GM18517 (cell line): ENCODE results near the gene UNC5A.

Experiments used
- ATAC-seq: cut with Tn5 transposase; IDR thresholded peaks from one replicate; pipeline ENCODE4 v1.9.1; 2021; ENCODE audit warnings: mild to moderate bottlenecking, moderate library complexity; ENCODE audit not compliant: unreplicated experiment

Gene UNC5A

GRCh38 chr5:176877793-176878331 lies 67.5 kb downstream of the UNC5A start:
- no peak for ATAC-seq

- no peak for ATAC-seq
Measured at GRCh38 chr5:176878463-176878862, 68.1 kb downstream of the UNC5A start.

- no peak for ATAC-seq
Measured at GRCh38 chr5:176878906-176879662, 68.7 kb downstream of the UNC5A start.

GRCh38 chr5:176879663-176880361 lies 69.5 kb downstream of the UNC5A start:
- ATAC-seq, result no peak

GRCh38 chr5:176880366-176881020 lies 70.1 kb downstream of the UNC5A start:
- ATAC-seq, result no peak

GRCh38 chr5:176881021-176881749 lies 70.8 kb downstream of the UNC5A start:
- no peak for ATAC-seq

GRCh38 chr5:176881816-176882566 lies 71.6 kb downstream of the UNC5A start:
- no peak for ATAC-seq

GRCh38 chr5:176882567-176882903 lies 72.2 kb downstream of the UNC5A start:
- no peak for ATAC-seq

GRCh38 chr5:176883700-176884570 lies 73.6 kb downstream of the UNC5A start:
- no peak for ATAC-seq

- no peak for ATAC-seq
Measured at GRCh38 chr5:176884571-176884890, 74.2 kb downstream of the UNC5A start.

GRCh38 chr5:176886336-176887251 lies 76.2 kb downstream of the UNC5A start:
- ATAC-seq, result no peak

- no peak for ATAC-seq
Measured at GRCh38 chr5:176887252-176887849, 77.0 kb downstream of the UNC5A start.

GRCh38 chr5:176888016-176888864 lies 77.9 kb downstream of the UNC5A start:
- no peak for ATAC-seq

- ATAC-seq, result no peak
Measured at GRCh38 chr5:176888865-176889165, 78.5 kb downstream of the UNC5A start.

GRCh38 chr5:176889321-176890280 lies 79.2 kb downstream of the UNC5A start:
- no peak for ATAC-seq
